Amniotic epithelial cell (primary cell): ENCODE results near the gene DNASE2B.

Source experiments
- DNase-seq: peaks from one replicate; pipeline ENCODE4 v3.0.0-alpha.2; 2010; ENCODE audit warnings: low read depth

Gene DNASE2B, protein sequence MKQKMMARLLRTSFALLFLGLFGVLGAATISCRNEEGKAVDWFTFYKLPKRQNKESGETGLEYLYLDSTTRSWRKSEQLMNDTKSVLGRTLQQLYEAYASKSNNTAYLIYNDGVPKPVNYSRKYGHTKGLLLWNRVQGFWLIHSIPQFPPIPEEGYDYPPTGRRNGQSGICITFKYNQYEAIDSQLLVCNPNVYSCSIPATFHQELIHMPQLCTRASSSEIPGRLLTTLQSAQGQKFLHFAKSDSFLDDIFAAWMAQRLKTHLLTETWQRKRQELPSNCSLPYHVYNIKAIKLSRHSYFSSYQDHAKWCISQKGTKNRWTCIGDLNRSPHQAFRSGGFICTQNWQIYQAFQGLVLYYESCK

DNA sequence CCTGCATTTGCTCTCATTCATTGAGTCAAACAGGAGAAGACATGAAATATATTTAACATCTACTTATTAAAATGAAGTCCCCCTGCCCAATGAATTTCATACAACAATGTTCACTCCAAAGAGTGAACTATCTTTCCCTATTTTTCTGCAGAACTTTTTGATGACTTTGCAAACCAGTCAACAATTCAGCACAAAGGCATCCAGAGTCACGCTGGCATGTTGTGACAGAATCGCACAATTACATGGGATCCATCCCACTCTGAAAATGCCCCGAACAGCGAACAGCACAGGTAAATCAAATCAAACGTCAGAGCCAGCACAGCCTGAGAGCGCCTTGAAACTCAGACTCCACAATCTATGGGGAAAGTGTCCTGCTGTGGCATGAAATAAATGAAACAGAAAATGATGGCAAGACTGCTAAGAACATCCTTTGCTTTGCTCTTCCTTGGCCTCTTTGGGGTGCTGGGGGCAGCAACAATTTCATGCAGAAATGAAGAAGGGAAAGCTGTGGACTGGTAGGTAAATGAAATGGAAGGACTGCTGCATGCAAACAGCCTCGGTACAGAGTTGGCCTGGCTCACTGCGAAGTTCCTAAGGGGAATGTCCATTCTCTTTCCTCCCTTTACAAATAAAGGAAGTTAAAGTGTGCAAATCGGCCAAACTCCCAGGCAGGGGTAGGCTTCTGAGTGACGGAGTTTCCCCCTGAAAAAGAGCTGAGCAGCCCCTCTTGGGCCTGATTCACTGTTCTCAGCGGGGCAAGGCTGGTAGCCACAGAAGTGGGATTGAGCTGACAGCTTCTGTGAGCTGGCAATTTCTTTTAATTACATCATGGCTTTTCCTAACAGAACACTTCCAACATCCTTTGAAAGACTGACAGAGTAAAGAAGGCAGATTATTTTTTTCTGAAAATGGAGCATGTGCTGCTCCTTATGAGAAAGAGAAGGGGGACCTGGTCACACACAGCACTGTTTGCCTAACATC, at the start of gene DNASE2B:
Gene DNASE2B (plus strand): TSS at position 310 of the 981 bp plus-strand sequence. CDS start 81 bp downstream, at position 391.
- no peak for DNase-seq

DNA sequence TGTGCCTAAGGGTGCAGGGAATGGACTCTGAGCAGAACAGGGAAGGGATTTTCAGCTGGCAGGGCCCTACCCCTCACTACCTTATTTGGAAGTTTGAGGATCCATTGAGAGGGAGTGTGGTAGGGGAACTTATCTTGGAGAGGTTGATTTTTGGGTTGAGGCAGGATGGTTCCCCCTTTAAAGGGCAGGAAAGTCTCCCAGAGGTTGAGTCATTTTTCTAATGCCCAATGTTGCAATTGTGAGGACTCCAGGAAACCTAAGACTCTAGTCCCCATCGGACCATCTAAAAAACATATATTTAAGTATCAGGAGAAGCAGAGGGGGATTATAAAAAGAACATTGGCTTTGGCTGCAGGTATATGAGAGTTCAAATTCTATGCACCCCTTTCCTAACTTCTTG, 49.5 kb upstream of the DNASE2B start:
- no peak for DNase-seq

DNA sequence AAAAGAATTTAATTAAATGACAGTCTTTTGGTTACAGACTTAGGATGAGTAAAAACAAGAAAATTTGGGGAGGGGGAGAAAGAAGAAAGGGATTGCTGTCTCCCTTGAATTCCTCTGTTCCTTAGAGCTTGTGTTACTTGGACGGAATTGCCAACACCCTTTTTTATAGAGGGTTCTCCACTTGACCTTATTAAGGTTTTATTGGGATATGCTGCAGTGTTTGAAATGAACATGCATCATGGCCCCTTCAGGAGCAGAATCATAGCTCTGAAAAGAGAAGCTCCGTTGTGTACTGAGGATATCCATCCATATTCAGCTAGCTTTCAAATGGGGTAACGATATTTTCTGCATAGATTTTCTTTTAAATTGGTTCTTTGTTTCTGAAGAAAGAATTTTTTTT, 48.2 kb upstream of the DNASE2B start:
- DNase-seq: no peak

DNA sequence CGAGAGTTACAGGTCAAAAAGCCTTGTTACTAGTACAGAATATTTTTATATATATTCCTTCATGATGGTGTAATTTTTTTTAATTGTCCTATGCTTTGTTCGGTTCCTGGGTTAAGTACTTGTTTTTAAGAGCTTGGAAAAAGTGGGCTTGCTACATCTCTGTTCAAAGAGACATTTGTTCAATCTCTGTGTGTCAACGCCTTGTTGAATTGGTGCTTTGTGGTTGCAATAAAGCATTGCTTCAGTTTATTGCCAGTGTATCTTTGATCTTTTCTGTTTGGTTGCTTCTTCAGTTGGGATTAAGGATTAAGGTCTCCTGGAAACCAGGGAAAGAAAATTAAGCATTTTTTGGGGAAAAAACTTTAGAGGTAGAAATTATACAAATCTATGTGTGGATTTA, 47.7 kb upstream of the DNASE2B start:
- DNase-seq: no peak

DNA sequence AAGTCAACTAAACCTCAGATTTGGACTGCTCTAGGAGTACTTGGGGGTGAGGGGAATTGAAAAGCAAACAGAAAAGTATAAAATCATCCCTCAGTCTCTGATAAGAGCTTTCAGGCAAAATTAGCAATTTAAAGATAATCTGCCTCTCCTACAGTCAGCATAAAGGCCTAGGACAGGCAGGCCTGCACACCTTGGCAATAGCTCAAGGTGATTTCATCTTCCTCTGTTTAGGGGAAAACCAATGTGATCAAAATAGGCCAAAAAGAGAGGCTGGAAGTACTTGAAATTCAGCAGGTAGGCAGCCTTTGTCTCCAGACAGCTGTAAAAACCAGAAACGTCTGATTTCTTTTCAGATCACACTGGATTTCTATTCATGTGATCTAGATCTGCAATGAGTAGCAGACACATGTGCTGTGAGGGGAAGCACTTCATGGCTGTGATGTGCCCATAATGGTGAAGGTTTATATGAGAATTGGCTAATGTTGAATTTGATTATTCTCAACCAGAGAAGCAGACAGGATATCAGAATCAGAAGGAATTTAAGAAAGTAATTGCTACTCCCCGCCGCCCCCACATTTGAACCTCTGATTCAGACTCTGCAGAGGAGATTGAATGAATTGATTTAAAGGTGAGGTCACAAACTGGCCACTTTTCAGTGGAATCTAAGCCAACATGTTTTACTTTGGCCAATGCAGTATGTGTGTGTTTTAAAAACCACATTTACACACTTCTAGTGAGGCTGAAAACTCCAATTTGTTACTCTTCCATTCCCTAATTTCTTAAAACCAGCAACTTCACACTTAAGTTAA, 45.8 kb upstream of the DNASE2B start:
- no peak for DNase-seq

DNA sequence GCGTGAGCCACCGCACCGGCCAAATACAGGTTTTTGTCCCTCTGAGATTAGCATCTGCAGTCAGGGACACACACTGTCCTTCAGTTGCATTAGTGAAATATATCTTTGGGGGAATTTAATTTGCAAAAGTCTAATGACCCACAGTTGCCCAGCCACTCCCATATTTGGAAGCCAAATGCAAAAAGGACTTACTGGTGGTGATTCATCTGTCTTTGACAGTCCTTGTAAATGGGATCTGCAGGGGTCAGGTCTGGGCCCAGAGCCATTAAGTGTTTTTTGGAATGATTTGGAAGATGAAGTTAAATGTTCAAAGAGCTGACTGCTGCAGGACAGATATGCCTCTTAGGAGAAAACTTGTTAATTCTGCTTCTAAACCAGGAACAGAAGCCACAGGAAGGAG, 44.6 kb upstream of the DNASE2B start:
- no peak for DNase-seq

DNA sequence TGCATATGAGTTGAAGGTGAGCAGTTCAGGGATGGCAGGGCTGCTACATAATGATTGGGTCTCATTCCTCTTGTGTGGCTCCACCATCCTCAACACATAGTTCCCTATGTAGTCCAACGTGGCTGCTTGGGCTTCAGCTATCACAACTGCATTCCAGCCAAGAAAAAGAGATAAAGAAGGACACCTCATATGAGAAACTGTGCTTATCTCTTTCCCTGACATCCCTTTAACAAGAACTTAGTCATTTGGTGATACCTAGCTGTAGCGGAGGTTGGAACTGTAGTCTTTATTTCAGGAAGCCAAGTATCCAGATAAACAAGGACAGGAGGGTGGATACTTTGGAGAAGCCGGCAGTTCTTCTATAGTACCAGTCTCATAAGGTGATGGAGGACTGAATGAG, 42.7 kb upstream of the DNASE2B start:
- peak; percentile 51 for DNase-seq

DNA sequence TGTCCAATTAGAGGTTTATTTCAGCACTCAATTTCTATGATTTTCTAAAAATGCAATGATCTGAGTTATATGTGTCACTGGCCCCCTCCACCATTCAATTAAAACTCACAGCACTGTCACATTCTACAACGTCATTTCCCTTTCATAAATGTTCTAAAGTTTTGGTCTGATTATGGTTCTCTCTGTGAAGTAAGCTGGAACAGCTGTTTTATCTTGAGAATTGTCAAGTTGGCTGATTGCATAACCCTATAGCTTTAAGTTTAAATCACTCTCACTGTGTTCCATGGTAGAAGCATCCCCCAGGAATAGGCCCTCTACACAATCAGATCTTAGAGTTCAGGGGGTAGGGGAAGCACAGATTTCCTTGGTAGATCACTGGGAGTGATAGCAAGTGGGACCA, 41.4 kb upstream of the DNASE2B start:
- DNase-seq: no peak

DNA sequence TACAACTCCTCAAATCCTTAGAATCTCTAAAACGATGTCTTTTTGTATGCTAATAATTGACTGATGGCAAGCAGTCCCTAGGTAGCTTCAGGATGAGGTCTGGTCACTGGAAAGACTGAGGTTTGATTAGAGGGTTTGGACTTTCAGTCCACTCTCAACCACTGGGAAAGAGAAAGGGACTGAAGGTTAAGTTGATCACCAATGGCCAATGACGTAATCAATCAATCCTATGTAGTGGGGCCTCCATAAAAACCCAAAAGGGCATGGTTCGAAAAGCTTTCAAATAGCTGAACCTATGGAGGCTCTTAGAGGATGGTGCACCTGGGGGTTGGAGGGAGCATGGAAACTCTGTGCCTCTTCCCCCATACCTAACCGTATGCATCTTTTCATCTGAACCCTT, 39.6 kb upstream of the DNASE2B start:
- DNase-seq: no peak

DNA sequence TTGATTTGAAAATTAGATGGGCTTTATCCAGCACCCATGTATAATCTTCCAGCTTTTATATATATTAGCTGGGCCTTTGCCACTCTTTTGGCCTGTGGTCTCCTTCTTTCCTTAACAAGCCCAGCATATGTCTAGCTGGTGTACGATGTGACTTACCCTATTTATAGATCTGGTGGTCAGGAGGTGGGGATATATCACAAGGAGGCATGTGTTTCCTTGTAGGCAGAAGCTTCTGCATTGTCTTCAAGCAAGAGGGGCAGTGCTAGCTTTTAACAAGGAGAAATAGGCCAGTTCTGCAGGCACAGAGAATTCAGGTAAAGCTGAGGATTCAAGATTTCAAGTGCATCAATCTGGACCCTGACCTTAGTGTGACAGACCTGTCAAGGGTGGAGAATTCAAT, 38.0 kb upstream of the DNASE2B start:
- DNase-seq: no peak

DNA sequence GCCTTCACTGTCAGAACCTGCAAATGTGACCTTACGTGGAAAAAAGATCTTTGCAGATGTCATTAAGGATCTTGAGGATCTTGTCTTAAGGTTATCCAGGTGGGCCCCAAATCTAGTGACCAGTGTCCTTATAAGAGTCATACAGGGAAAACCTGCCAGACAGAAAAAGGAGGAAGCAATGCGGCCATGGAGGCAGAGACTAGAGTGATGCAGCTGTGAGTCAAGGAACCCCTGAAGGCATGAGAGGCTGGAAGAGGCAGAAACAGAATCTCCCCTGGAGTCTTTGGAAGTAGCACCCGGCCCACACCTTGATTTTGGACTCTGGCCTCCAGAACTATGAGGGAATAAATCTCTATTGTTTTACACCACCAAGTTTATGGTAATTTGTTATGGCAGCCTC, 36.5 kb upstream of the DNASE2B start:
- DNase-seq: no peak

DNA sequence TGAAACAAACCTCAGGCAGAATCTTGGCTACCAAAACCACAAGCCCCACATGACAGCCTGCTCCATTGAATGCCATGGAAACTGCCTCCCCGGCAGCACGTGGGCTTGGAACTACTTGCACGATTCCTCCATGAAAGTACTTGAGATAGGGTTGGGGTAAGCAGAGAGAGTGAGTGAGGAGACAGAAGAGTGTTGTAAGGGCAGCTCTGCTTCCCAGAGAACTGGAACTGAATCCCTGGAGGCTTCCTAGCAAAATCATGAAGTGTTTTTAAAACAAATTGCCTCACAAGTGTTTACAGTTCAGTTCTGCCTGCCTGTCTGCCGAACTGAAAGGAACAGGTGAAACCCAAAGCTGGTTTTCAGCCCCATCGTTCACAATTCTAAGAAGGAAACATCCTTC, 35.3 kb upstream of the DNASE2B start:
- DNase-seq: no peak

DNA sequence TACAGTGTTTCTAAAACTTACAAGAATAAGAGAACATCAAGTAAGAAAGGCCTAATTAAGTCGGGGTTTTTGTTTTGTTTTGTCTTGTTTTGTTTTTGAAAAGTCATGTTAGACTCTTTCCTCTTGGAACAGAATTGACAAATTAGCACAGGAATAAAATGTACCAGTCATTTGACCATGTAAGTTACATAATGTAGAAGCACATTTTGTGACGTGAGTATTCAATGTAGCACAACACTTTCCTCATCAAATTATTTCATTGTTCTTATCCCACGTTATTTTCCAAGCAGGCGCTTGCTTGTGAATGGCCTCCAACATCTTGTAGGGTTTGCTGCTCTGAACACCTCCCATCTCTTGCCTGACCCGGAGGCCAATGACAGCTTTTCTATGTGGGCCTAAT, 34.7 kb upstream of the DNASE2B start:
- DNase-seq: no peak

DNA sequence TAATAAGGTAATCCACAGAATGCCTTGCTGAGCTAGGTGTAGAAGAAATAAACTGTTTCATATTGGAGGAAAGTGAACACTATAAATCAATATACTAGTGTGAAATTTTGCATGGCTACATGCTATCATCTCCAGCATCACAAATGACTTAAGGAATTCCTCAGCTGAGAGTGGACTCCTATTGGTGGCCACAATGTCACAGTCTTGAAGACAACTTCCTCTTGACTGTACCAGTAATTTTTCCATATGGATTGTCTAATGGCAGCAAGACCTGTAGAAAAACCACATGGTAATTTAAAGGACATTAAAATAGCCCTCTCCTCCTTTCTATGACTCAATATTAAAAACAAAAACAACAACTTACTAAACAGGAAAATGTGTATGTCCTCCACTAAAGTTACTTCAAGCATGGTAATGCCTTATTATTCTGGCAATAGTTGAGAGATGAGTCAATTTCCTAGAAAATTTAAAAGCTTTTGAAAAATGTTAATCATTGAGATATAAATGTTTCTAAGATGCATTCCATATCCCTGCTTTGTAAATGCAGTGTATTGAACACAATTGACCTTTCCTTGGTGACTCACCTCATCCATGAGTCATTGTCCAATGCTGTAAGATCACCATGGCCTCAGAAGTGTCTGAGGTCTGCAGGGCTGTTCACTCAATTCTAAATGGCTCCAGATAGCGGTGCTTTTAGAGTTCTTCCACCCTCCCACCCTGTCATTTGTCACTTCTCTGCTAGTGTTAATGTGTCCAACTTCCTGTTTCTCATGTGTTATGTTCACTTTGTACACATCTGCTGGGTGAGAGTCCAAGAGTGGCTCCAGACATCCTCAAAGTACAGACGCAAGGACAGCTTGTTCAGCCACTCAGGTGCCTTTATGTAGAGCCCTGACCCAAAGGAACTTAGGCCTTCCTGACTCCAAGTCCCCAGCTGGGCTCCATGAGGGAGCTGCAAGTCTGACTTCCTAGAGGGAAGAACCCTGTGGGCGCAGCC, 32.8 kb upstream of the DNASE2B start:
- DNase-seq: peak; percentile 84

DNA sequence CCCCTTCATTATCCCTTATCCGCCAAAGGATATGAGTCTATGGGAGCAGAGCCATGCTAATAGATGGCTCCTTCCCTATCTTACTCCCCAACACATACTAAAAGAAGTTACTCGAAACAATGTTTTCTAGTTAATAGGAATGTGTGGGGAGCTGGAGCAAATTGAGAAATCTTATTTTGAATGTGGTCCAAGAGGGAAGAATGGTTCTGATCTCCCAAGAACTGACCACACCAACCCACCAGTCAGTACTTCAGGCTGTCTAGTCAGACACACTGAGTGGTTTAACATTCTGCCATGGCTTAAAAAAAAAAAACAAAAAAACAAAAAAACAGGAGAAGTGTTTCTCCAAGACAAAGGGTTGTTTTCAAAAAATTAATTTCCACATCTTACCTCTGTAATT, 31.5 kb upstream of the DNASE2B start:
- peak; percentile 97 for DNase-seq

DNA sequence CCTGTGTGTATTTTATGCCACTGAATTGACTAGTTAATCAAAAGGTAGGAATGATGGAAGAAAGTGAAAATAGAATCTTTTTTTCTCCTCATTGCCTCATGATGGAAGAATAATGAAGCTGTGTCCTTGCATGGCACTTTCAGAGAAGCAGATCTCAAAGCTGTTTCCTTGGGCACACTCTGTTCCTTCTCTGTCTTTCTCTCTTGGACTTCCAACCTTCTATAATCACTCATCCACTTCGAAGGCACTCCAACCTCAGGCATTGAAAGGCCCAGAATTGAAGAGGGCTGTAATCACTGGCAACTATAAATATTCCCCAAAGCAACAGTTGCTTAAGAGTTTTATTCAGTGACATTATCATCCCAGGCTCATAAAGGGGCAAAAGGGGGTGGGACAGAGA, 31.1 kb upstream of the DNASE2B start:
- DNase-seq: peak; percentile 61

DNA sequence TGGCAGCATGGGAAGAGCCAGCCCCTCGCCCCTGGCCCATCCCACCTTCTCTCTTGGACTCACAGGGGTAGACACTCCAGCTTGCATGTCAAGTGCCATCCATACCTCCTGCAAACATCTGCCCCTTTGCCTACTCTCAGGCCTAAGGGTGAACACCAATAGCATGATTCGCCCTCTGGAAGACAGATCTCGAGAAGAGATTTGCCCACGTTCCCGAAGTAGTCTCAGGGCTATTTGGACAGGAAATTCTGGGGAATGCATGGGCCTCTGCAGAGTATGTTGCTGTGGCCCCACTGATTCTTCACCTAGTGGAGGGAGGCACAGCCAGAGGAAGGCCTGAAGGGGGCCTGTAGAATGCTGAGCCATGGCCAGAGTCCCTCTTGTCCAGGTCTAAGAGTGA, 29.8 kb upstream of the DNASE2B start:
- no peak for DNase-seq

DNA sequence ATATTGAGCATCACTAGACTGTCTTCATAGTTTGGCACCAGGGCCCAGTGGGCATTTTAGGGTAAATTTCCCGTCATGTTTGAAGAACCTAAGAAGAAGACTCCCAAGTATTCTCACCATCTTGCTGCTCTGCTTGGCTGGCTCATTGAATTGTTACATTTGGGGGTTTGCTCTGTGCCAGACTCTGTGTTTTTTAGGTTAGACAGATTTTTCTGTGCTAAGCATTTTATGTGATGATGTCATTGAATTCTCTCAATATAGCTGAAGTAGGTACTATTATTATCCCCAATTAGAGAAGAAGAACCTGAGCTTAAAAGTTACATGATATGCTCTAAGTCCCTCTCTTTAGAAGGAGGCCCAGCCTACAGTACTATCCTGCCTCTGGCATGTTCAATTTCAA, 28.0 kb upstream of the DNASE2B start:
- no peak for DNase-seq

DNA sequence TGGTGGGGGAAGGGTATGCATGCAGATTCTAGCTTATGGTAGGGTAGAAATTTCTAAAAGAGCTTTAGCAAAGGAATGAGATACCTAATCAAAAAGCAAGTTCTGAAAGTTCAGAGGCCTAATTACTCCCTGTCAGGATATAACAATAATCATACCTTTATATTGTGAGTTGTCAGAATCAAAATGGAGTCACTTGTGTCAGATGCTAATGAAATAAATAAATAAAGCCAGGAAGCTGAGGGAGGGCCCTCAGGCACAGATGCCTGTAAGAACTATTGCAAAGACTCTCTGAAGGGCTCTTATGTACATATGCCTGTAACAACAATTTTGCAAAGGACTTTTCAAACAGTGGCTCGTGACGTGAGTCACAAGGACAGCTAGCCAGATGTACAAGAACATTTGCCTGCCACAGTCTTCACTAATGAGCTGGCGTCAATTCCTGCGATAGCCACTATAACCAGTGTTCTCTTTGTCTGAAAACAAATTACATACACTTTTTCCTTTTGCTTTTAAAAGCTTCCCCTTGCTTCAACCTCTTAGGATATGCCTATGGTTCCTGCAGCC, 27.4 kb upstream of the DNASE2B start:
- DNase-seq: peak; percentile 70

DNA sequence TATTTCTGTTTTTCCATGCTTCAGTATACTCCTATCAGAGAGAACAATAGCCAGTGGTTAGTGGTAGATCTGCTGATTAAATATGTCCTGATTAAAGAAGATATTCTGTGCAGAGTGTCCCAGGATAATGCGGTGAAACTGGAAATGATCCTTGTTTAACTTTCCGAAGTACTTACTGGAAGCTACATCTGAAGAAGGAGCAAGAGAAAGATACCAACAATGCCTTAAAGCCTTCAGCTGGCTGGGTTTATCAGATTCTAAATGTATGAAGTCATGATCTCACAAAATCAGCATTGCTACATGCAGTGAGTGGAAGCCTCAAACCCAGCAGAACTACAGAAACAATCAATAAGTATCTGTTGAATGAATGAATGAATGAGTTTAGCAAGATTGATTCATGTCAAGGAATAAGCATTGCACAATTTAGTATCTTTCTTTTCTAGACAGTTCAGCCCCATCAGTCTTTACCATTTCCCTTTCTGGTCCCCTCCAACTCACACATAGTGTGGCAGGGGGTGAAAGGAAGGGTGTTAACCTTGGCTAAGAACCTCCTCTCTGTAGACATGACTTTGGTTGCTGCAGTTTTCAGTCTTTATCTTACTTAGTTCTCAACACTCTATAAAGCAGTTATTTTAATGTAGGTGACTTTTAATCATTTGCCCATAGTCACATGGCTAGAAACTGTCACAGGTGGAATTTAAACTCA, 24.7 kb upstream of the DNASE2B start:
- DNase-seq: peak; percentile 44
